HL-60/S4 treated with phorbol 12-myristate 13-acetate at 8.2 ng/mL for 4 days and 3 days (cell line): ENCODE results near the gene RASSF8.

Source experiments
- in situ Hi-C: fragments of 300-500 bp; cut with MboI; formaldehyde crosslinking; loops from 2 replicates; pipeline ENCODE4 v1.15.0; 2022; ENCODE audit warnings: low sequenced_read_pairs

RASSF8 gene

GRCh38 chr12:26095186-26095585 lies 136.7 kb downstream of the RASSF8 start:
- in situ Hi-C loops = loop anchor here (25.0 kb wide), 1 partner anchor 542 kb away; no protein-coding TSS in a partner anchor

DNA sequence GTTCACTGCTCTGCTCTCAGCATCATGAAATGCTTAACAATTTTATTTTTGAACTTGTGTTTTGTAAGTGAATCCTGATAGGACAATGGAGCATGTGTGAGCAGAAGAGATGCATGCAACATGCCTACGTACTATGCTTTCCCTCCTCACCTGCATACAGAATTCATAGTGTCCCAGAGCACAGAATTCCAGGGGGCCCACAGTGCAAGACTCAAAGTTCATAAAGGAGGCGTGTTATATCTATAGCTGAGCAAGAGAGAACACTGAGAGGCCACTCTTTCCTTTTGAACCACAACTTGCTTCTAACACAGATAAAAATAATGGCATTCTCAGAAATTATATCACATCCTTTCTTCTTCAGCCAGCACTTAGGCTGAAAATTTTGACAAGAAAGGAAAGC lies 137.6 kb downstream of the RASSF8 start:
- in situ Hi-C loops = loop anchor here (25.0 kb wide), 1 partner anchor 541 kb away; no protein-coding TSS in a partner anchor

DNA sequence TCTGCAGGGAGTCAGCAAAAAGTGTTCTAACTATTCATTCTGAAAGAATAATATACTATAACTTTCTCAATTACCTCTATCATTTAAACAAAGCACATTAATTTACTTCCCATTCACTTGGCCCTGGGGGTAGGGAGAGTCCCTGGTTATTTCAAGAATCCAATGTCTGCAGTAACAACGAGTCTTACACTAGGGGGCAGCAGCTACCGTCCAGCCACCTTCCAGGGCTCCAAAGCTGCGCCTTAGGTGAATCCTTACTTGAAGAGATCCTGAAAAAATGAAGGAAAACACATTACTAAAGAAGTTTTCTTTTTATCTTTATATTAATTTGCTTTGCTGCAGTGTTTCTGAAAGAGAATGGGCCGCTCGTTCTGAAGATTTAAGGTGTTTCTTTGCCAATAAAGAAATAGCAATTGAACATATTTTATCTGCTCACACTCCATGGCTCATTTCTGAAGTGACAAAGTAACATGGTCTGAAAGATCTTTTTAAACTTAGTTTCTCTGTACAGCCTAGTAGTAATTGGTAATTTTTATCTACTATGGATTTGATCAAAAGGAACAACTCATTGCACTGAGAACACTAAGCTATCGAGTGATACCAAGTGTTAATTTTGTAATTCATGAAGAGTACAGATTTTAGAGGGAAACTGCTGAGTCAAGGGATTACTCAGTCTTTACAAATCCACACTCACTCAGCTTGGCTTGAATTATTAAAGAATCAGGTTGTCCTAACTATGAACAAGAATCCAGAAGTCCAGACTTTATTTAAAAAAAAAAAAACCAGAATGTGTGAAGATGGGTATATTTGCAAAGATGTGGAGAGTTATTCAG lies 138.8 kb downstream of the RASSF8 start:
- in situ Hi-C loops = loop anchor here (25.0 kb wide), 1 partner anchor 540 kb away; no protein-coding TSS in a partner anchor

- in situ Hi-C loops = no loop called here
These were observed 142.3 kb downstream of the RASSF8 start for GRCh38 chr12:26100666-26101349.

- in situ Hi-C loops = no loop called here
These were observed 142.9 kb downstream of the RASSF8 start for GRCh38 chr12:26101350-26101734.

GRCh38 chr12:26101763-26102162 lies 143.3 kb downstream of the RASSF8 start:
- in situ Hi-C loops = no loop called here

- in situ Hi-C loops = no loop called here
These were observed 144.5 kb downstream of the RASSF8 start for GRCh38 chr12:26102953-26103352.

GRCh38 chr12:26106347-26106746 lies 147.9 kb downstream of the RASSF8 start:
- in situ Hi-C loops = no loop called here

DNA sequence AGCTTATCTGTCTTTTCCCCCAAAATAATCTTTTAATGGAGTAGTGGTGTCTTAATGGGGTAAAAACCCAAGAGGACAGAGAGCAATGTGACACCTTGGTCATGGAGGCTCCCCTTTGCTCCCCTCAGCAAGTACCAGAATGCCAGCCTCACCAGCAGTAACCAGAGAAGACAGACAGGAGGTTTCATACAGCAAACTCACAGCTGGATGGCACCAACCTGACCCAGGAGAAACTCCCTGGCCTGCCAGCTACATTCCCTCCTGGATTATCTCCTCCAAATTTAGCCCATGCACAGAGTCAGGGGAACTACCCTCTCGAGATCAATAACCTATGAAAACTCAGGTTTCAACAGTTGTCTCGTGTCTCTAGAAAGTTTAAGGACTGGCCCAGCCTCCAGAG lies 150.4 kb downstream of the RASSF8 start:
- in situ Hi-C loops = no loop called here

GRCh38 chr12:26109343-26109881 lies 150.9 kb downstream of the RASSF8 start:
- in situ Hi-C loops = no loop called here

GRCh38 chr12:26112232-26112631 lies 153.8 kb downstream of the RASSF8 start:
- in situ Hi-C loops = no loop called here

DNA sequence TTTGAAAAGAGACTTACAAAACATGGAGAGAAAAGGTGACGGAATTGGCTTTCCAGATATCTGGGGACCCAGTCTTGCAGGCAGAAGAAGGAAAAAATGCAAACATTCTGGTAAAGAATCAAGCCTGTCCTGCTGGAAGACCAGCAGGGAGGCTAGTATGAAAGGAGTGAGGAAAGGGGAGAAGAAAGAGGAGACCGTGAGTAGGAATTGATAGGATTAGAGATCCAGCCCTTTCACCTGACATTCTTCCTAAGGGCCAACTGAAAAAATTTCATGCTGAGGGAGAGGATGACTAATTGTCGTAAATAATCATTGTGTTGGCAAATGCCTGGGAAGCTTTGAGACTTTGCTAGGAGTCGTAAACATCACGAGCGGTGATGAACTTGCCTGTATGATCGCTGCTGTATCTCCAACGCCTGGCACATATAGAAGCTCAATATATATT lies 154.2 kb downstream of the RASSF8 start:
- in situ Hi-C loops = no loop called here

DNA sequence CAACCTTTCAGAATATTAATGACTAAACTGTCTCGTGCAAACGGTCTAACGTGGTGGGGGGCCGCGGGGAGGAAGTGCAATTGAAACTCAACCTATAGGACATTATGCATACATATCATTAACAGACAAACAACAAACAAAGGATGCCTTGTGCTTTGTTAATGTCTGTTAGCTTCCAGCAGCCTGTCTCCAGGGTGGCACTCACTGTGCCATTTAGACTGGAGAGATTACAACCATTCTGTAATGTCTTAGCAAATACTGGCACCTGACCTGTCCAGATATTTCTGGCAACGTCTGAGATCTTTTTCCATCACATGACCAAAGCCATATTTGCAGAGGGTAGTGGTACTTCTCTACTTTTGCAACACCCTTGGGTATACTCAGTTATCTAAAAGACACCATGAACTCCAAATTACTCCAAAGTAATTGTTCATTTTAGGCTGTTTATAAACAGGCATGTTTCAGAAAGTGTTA lies 154.7 kb downstream of the RASSF8 start:
- in situ Hi-C loops = no loop called here

GRCh38 chr12:26113853-26114719 lies 155.6 kb downstream of the RASSF8 start:
- in situ Hi-C loops = no loop called here

GRCh38 chr12:26114720-26115401 lies 156.4 kb downstream of the RASSF8 start:
- in situ Hi-C loops = no loop called here

GRCh38 chr12:26116829-26117715 lies 158.6 kb downstream of the RASSF8 start:
- in situ Hi-C loops = no loop called here

- in situ Hi-C loops = no loop called here
These were observed 159.8 kb downstream of the RASSF8 start for GRCh38 chr12:26118308-26118707.

DNA sequence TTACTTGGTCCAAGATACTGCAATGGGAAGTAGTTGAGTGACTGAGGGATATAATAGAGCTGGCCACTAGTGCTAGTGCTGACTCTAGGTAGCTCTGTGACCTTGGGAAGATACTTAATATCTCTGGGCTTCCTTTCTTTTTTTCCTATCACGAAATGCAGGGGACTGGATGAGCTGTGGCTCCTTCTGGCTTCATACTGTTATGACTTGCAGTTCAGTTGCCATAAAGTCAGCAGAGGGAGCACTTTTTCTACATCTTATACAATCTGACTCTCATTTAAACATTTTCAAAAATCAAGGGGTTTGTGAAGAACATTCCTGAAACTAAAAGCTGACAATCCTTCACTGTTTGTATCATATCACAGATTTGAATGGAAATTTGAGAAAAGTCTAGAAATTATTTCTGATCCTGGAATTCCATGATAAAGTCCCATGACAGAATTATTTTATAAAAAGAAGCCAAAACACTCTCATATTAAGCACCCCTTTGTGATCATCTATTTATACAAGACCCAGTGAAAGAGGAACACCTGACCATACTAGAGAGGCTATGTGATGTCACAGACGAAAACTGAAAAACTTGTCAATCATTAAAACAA lies 161.0 kb downstream of the RASSF8 start:
- in situ Hi-C loops = no loop called here
